ENCODE results near the gene BPIFA3. TPM values are rescaled to one million over a fixed set of nuclear protein-coding genes. Genes with fewer than 3 reads are reported as not detected.
"Not testable (repeated sequence)": the region's sequence is repeated elsewhere in the genome, so short reads cannot be mapped to it uniquely, and the experiment has no call there.

Gene BPIFA3
- polyA plus RNA-seq (ENCODE audit: insufficient read depth in 1 of 5, insufficient read length in 5 of 5, low replicate concordance in 1 of 5): not detected
- long read RNA-seq, donor 1: 0 reads
- long read RNA-seq, donor 2: 0 reads
- long read RNA-seq, donor 3: 0 reads
- long read RNA-seq, donor 4: 0 reads
- long read RNA-seq, donor 5: 0 reads
- long read RNA-seq, donor 6: 0 reads
- long read RNA-seq, donor 7: 0 reads
- long read RNA-seq, donor 8: 0 reads

DNA sequence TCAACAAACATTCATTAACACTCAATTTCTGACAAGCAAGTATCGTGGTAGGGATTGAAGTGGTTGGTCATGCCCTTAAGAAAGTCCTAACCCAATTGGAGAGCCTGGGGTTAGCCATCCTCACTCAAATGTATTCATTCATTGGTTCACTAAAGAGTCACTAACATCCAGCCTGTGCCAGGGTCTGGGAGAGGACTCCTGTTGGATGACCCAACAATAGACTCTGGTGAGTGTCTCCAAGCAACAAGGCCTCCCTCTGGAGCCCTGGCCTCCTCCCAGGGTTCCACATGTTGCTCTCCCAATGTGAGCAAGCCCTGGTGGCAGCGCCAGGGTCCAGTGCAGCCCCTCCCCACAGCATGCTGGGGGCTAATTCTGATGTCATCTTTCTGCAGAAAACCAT, at the start of gene BPIFA3:
BPIFA3 (plus strand) TSS at position 301 of the 400 bp plus-strand sequence. CDS start 185 bp downstream, outside the sequence.
- DNase-seq: no peak

DNA sequence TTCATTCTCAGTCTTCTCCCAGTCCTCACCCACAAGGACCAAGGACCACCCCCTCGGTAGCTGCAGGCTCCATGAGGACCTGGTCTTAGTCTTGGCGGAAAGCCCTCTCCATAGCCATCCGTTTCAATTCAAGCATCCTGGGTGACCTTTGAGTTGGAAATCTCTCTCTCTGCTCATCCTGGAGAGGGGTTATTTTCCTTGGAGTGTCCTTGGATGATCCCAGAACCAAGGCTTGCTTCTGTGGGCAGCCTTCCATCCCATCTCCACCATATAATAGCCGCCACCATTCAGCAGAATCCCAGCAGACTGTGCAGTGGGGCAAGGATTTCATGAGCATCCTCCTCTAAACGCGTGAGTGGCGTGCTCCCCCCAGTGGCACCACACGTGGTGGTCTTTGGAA, 49.3 kb upstream of the BPIFA3 start, which contains the start of gene BPIFA2:
BPIFA2 (plus strand) TSS at position 301 of the 400 bp plus-strand sequence. CDS start 987 bp downstream, outside the sequence.
- no peak for DNase-seq

DNA sequence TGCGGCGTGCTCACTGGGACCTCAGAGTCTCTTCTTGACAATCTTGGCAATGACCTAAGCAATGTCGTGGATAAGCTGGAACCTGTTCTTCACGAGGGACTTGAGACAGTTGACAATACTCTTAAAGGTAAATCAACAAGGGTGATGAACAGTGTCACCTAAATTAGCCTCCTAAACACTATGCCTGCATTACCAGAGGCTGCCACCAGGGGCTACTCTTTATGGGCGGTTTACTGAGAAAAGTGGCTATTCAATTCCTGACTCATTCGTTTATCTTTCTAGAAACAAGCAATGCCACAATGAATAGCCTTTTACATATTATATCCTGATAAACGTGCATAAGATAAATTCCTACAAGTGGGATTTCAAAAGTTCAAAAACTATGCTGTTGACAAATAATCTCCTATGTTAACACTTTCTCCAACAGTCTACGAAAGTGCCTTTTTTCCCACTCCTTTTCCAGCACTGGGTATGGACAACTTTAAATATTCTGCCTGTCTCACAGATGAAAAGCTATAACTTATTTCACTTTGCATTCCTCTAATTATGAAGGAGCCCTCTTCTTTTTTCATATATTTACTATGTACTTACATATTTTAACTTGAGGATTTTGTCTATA, 47.9 kb upstream of the BPIFA3 start:
- DNase-seq: no peak

DNA sequence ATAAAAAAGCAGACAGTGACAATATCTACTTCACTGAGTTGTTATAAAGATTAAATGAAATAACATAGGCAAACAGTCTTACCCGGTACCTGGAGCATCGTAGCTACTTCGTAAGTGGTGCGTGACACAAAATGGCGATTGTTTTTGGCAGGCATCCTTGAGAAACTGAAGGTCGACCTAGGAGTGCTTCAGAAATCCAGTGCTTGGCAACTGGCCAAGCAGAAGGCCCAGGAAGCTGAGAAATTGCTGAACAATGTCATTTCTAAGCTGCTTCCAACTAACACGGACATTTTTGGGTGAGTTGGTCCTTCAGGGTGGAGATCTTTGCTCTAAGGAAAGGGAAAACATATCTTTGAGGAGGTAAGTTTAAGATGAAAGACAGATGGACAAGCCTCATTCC, 44.4 kb upstream of the BPIFA3 start:
- DNase-seq: no peak

DNA sequence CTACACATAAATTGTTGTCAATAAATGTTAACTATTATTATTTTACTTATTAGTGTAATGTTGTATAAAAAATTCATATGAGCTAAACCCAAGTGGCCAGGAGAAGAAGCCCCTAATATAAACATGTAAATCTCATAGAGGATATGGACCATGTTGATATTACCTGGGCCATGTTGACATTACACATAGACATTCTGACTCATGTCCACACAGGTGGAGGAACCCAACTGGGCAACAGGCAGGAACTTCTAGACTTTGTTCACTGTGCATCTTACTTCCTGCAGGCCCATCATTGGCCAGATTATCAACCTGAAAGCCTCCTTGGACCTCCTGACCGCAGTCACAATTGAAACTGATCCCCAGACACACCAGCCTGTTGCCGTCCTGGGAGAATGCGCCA, 42.0 kb upstream of the BPIFA3 start:
- DNase-seq: no peak

DNA sequence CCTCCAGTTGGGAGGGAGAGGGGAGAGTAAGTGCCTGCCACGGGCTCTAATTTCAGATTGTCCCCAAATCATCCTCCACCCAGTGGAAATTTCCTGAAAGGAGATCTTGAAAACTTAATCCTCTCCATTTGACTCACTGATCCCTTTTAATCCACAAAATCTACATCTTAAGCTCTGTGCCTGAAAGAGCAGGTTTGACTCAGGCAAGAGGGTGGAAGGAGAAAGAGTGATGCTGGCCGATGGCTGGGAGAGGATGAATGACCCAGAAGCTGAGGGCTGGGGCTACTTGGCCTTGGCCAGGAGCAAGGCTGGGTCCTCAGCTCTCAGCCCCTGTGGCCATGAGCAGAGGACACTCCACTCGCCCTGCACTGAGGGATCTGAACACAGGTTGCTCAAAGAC, 41.1 kb upstream of the BPIFA3 start:
- DNase-seq: no peak

DNA sequence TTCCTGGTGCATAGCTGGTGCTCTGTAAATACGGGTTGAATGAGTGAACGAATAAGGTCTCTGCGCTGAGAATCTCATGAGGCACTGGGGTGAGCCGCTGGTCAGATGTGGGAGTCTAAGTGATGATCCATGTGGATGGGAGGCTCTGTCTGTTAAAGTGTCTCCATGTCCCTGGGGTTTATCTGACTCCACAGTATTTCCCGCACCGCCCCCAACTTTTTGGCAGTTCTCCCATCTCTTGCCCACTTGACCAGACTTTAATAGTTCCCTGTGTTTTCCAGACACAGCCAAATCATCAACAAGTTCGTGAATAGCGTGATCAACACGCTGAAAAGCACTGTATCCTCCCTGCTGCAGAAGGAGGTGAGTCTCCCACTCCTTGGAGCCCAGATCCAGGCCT, 39.3 kb upstream of the BPIFA3 start:
- DNase-seq: no peak

DNA sequence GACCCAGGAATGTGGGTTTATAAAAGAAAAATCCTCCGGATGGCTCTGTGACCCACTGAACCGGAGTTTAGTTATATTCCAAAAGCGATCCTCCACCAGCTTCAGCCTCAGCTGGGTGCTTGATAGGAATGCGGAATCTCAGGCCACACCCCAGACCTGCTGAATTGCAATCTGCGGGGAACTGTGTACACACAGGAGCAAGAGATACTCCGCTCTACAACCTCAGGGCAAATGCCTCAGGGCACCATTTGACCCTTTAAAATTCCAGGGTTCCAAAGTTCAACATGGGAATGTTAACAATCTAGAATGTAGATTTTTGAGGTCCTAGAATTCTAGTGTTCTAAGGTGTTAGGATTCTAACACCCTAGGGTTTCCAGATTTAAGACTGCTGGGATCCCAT, 38.4 kb upstream of the BPIFA3 start:
- no peak for DNase-seq

DNA sequence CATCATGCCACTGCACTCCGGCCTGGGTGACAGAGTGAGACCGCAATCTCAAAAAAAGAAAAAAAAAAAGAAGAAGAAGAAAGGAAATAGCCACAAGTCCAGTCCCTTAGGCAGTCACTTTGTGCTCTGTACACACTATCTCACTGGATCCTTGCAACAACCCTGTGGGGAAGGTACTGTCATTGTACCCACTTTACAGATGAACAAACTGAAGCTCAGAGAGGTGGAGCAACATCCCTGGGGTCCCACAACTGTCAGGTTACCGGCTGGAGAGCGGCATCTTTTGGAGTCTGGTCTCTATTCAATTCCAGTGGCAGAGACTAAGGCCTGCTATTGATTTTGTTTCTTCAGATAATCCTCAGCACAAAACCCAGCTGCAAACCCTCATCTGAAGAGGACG, 37.0 kb upstream of the BPIFA3 start:
- DNase-seq: no peak

DNA sequence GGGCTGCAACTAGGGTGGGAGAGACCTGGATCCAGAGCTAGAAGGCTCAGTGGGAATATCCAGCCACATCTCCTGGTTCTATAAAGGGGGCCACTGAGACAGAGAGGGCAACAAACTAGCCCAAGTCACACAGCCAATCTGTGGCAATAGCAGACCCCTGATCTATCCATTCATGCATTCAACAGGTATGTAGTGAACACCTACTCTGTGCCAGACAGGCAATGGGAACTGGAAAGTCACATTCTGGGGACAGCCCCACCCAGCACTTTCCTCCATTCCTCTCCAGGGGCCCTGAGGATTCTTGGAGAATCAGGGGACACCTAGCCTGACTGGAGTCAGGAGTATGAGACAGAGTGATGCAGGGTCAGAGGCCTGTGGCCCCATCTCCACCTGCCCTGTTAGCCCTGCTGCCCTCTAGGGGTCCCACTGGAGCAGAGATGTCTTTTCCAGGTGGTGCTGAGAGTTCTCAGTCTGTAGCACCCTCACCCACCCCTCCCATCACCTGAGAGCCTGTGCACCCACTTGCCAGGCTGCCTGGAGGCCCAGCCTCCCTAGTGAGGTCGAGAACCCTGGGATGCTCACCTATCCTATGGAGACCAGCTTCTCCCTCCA, 35.6 kb upstream of the BPIFA3 start:
- no peak for DNase-seq

DNA sequence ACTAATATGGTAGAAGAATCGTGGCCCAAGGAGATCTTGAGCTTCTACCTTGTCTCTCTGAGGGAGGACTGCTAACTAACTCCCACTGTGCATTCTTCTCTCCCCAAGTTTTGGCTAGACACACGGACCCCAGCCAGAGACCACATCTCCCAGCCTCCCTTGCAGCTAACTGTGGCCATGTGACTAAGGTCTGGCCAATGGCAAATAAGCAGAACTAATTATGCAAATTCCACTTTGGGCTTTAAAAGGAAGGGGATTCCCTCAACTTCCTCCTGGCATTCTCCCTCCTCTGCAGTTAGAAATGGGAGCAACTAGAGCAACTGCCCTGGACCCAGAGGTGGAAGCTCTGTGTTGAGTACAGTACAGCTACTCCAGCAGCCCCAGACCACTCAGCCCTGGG, 33.8 kb upstream of the BPIFA3 start:
- DNase-seq: no peak

DNA sequence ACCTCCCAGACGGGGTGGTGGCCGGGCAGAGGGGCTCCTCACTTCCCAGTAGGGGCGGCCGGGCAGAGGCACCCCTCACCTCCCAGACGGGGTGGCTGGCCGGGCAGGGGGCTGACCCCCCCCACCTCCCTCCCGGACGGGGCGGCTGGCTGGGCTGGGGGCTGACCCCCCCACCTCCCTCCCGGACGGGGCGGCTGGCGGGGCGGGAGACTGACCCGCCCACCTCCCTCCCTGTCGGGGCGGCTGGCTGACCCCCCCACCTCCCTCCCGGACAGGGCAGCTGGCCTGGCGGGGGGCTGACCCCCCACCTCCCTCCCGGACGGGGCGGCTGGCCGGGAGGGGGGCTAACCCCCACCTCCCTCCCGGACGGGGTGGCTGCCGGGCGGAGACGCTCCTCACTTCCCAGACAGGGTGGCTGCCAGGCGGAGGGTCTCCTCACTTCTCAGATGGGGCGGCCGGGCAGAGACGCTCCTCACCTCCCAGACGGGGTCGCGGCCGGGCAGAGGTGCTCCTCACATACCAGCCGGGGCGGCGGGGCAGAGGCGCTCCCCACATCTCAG, 32.0 kb upstream of the BPIFA3 start:
- DNase-seq: not testable (repeated sequence)

DNA sequence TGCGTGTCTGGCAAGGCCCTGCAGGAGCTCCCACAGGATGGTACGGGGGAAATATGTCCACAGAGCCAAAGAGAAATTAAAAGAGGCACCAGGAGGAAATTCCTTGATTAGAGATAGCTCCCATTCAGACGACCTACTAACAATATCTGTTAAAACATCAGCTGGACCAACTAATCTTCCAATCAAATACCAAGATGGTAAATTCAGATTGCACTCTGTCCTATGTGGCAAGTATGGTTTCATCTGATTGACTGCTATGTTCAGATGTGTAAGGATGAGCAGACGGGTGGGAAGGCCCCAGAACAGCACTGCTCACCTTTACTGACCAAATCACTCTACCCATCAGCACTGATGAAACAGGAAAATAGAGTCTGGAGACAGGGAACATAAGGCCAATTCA, 29.7 kb upstream of the BPIFA3 start:
- no peak for DNase-seq

DNA sequence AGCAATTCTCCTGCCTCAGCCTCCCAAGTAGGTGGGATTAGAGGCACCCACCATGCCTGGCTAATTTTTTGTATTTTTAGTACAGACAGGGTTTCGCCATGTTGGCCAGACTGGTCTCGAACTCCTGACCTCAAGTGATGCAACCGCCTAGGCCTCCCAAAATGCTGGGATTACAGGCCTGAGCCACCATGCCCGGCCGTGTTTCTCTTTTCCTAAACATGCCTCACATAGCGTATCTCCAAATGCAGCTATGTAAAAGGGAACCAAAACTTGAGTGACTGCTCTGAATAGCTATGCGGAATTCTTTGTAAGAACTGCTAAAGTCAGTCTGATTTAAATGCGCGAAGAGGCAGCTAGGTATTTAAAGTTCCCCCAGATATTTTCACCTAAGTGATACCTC, 28.7 kb upstream of the BPIFA3 start:
- DNase-seq: no peak

DNA sequence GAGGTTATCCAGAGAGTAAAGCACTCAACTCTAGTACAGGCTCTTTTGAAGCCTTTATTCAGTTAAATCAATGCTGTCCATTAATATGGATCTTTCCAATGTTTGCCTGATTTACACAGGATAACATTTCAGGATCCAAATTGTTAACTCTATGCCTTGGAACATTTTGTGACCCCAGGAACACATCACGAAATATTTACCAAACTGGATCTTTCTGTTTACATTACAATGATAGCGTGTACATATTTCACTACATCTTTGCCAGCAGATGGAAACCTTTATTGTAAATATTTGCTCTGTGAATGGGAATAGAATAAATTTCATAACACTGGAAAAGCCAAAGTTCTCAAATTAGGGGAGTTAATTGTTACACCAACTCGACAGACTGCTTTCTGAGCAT, 25.7 kb upstream of the BPIFA3 start:
- no peak for DNase-seq

DNA sequence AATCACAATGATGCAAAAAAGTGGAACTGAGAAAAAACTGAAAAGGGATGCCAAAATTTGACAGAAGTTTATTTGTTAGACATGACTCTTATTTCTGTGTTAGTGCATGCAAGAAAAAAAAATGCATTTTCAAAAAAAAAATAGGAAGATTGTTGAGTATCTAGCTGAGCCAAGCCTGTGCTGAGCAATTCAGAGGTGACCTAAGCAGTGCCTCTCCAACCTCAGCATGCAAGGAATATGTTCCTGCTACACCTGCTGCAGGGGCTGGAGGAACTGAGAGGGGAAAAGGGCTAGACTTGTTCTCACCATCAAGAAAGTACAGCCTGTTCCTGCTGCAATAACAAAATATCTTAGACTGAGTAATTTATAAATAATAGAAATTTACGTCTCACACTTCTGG, 25.2 kb upstream of the BPIFA3 start:
- DNase-seq: no peak

DNA sequence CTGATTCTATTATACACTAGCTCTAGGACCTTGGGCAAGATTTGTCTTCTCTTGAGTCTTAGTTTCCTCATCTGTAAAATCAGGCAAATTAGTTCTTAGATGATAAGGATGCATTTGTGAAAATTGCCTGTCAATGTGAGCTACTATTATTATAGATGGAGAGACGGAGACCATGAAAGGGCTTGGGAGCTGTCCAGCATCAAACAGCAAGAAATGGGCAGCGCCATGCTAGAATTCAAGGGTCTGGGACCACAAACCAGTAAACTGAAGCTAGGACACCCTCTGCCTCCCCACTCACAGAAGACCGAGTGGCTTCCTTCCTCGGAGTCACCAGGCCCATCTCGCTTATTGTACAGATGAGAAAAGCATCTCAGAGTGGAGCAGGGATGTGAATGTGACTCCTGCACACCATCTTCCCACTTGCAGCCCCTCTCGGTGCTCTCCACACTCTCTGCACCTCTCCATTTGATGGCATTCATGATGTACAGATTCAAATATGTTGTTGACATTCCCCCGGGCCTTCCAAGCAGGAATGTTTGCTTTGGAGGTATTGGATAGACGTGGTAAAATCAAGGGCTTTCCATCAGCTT, 24.1 kb upstream of the BPIFA3 start:
- DNase-seq: no peak

DNA sequence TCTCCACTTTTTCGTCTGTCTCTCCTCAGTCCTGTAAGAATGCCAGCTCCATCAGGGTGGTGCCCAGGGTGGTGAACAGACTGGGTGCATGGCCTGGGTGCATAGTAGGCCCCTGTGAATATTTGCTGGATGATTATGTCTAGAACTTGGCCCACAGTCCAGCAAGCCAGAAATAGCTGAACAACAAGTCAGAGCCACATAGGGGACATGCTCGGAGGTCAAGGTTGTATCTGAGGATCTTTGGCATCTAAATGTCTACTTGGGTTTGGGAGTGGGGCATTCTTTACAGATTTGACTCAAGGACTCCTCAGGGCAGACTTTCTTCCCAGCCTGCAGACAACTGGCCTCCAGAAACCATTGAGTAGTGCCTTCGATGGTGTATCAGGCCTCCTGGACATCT, 18.1 kb upstream of the BPIFA3 start:
- DNase-seq: no peak

DNA sequence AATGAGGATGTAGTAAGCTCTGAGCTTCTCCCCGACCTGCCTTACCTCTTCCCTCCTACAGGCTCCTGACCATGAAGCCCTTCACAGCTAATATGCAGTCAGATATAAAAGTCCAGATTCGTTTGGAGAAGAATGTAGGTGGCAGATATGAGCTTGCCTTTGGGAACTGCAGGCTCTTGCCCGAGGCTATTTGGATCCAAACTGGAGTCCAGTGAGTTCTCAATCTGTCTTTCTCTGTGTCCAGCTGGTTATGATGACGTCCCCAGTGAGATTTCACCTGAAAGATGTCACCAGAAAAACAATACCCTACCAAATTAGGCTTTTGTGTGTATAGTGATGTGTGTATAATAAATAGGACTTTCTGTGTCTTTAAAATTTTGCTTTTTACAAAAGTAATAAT, 14.7 kb upstream of the BPIFA3 start:
- DNase-seq: no peak

DNA sequence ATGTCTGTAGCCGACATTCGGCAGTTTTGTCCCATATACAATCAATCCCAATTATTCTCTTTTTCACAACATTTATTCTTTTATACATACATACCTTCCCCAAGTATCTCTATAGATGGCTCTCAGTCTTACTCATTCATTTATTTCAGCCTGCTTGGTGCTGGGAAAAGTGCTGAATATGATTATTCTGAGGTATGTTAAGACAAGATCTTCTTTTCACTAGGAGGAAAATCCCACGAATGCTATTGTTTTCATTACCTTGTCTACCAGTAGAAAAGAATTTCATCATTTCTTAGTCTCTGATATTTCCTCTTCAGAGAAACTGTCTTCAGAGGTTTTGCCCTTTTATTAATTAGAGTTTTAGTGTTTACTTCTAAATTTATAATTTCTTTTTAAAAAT, 13.7 kb upstream of the BPIFA3 start:
- DNase-seq: no peak

DNA sequence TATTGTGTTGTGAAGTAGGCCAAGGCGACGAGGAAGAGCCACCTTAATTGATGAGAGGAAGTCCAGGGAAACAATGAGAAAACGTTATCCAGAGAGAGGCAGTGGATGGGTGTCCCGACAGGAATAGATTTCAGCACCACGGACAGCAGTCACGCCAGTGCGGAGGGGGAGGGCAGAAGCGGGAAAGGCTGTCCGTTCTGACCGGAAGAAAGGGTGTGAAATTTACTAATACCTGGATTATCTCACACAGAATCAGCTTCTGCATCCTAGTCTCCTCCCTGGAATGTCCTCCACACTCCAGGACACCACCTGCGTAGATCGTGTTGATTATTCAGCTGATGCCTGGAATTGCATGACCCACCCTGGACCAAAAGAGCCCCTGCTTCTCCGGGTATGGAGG, 7.4 kb upstream of the BPIFA3 start:
- peak; percentile 34 to 63 for DNase-seq

DNA sequence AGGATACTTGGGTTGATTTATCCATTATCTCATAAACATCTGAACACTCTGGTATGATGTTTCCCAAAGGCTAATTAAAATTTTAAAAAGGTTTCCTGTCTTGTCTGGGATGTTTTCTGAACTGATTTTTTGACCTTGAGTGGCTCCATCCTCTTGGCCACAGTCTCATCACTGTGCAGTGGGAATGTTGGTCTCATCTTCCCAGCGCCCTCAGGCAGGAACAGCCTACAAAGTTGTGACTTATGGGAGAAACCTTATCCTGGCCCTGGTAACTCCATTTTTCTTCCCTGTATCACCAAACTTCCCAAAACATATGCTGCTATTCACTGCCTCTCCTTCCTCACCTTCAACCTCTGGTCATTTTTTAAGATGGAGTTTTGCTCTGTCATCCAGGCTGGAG, 6.8 kb upstream of the BPIFA3 start:
- no peak for DNase-seq
